Measurements from ENCODE around the gene KCNA10. TPM values are rescaled to one million over a fixed set of nuclear protein-coding genes. Genes with fewer than 3 reads are reported as not detected.

The KCNA10 gene
- total and polyA plus RNA-seq, 4 donors, result not detected

GRCh38 chr1:110489406-110489805, 29.6 kb downstream of the KCNA10 start:
- no peak overlapping the region for H3K4me3 ChIP-seq (ENCODE audit: low read length in 2 of 2)
- no peaks in the 10 kb centered on the region for H3K36me3 ChIP-seq (ENCODE audit: control insufficient read depth in 1 of 2, insufficient read depth in 2 of 2, low read length in 1 of 2)
- H3K27me3 ChIP-seq (ENCODE audit: control insufficient read depth in 1 of 2, insufficient read depth in 2 of 2, low read length in 1 of 2), result no peaks in the 10 kb centered on the region
- no peaks in the 10 kb centered on the region for H3K4me1 ChIP-seq (ENCODE audit: control insufficient read depth in 1 of 2, insufficient read depth in 2 of 2, low read length in 2 of 2)
- intact Hi-C loops (cut with DNase I), result no loop called here
- H3K27ac ChIP-seq (ENCODE audit: low read depth in 1 of 2, low read length in 2 of 2), result no peak overlapping the region
- no peak for DNase-seq
- ATAC-seq (ENCODE audit: low FRiP score), result no peak
- 91 to 94% methylated on average over 15 of the region's 15 CpGs for WGBS, 2 donors
- H3K9me3 ChIP-seq (ENCODE audit: control insufficient read depth, low read length), result no peaks in the 10 kb centered on the region

GRCh38 chr1:110488867-110489266, 30.1 kb downstream of the KCNA10 start:
- intact Hi-C loops (cut with DNase I), result no loop called here
- DNase-seq, result no peak
- Histone ChIP-seq H3K27me3 (ENCODE audit: control insufficient read depth in 1 of 2, insufficient read depth in 2 of 2, low read length in 1 of 2) (no peaks in the 10 kb centered on the region), H3K36me3 (ENCODE audit: control insufficient read depth in 1 of 2, insufficient read depth in 2 of 2, low read length in 1 of 2) (no peaks in the 10 kb centered on the region), H3K9me3 (ENCODE audit: control insufficient read depth, low read length) (no peaks in the 10 kb centered on the region), H3K4me3 (ENCODE audit: low read length in 2 of 2) (no peak overlapping the region), H3K27ac (ENCODE audit: low read depth in 1 of 2, low read length in 2 of 2) (no peak overlapping the region), H3K4me1 (ENCODE audit: control insufficient read depth in 1 of 2, insufficient read depth in 2 of 2, low read length in 2 of 2) (no peaks in the 10 kb centered on the region)
- ATAC-seq (ENCODE audit: low FRiP score), result no peak
- 62 to 64% methylated on average over 3 of the region's 3 CpGs for WGBS, 2 donors

GRCh38 chr1:110488161-110488560, 30.8 kb downstream of the KCNA10 start:
- DNase-seq, result no peak
- ATAC-seq (ENCODE audit: low FRiP score), result no peak
- 83 to 84% methylated on average over 12 of the region's 12 CpGs for WGBS, 2 donors

GRCh38 chr1:110487726-110488125, 31.2 kb downstream of the KCNA10 start:
- intact Hi-C loops (cut with DNase I), result no loop called here
- no peaks in the 10 kb centered on the region for H3K27me3 ChIP-seq (ENCODE audit: control insufficient read depth in 1 of 2, insufficient read depth in 2 of 2, low read length in 1 of 2)
- DNase-seq (no peak), ATAC-seq (ENCODE audit: low FRiP score) (no peak)
- H3K9me3 ChIP-seq (ENCODE audit: control insufficient read depth, low read length), result no peaks in the 10 kb centered on the region
- no peaks in the 10 kb centered on the region for H3K4me1 ChIP-seq (ENCODE audit: control insufficient read depth in 1 of 2, insufficient read depth in 2 of 2, low read length in 2 of 2)
- no peaks in the 10 kb centered on the region for H3K36me3 ChIP-seq (ENCODE audit: control insufficient read depth in 1 of 2, insufficient read depth in 2 of 2, low read length in 1 of 2)
- no peak overlapping the region for H3K4me3 ChIP-seq (ENCODE audit: low read length in 2 of 2)
- WGBS, 2 donors, result 53 to 55% methylated on average over 8 of the region's 8 CpGs
- H3K27ac ChIP-seq (ENCODE audit: low read depth in 1 of 2, low read length in 2 of 2), result no peak overlapping the region

More at GRCh38 chr1:110488161-110488560, 30.8 kb downstream of the KCNA10 start:
- intact Hi-C loops (cut with DNase I), result no loop called here
- H3K27ac ChIP-seq (ENCODE audit: low read depth in 1 of 2, low read length in 2 of 2), result no peak overlapping the region
- no peaks in the 10 kb centered on the region for H3K4me1 ChIP-seq (ENCODE audit: control insufficient read depth in 1 of 2, insufficient read depth in 2 of 2, low read length in 2 of 2)
- no peaks in the 10 kb centered on the region for H3K27me3 ChIP-seq (ENCODE audit: control insufficient read depth in 1 of 2, insufficient read depth in 2 of 2, low read length in 1 of 2)
- H3K4me3 ChIP-seq (ENCODE audit: low read length in 2 of 2), result no peak overlapping the region
- no peaks in the 10 kb centered on the region for H3K9me3 ChIP-seq (ENCODE audit: control insufficient read depth, low read length)
- H3K36me3 ChIP-seq (ENCODE audit: control insufficient read depth in 1 of 2, insufficient read depth in 2 of 2, low read length in 1 of 2), result no peaks in the 10 kb centered on the region

GRCh38 chr1:110485725-110486124, 33.2 kb downstream of the KCNA10 start:
- 31 to 41% methylated on average over 2 of the region's 2 CpGs for WGBS, 2 donors
- intact Hi-C loops (cut with DNase I), result no loop called here
- no peaks in the 10 kb centered on the region for H3K27me3 ChIP-seq (ENCODE audit: control insufficient read depth in 1 of 2, insufficient read depth in 2 of 2, low read length in 1 of 2)
- H3K27ac ChIP-seq (ENCODE audit: low read depth in 1 of 2, low read length in 2 of 2), result no peak overlapping the region
- H3K4me3 ChIP-seq (ENCODE audit: low read length in 2 of 2), result no peak overlapping the region
- no peaks in the 10 kb centered on the region for H3K4me1 ChIP-seq (ENCODE audit: control insufficient read depth in 1 of 2, insufficient read depth in 2 of 2, low read length in 2 of 2)
- no peak for DNase-seq
- H3K36me3 ChIP-seq (ENCODE audit: control insufficient read depth in 1 of 2, insufficient read depth in 2 of 2, low read length in 1 of 2), result no peaks in the 10 kb centered on the region
- H3K9me3 ChIP-seq (ENCODE audit: control insufficient read depth, low read length), result no peaks in the 10 kb centered on the region
- ATAC-seq (ENCODE audit: low FRiP score), result no peak

- ATAC-seq (ENCODE audit: low FRiP score), result no peak
- WGBS, 2 donors, result 88 to 90% methylated on average over 12 of the region's 12 CpGs
- intact Hi-C loops (cut with DNase I), result no loop called here
Measured at GRCh38 chr1:110484801-110485200, 34.2 kb downstream of the KCNA10 start.

GRCh38 chr1:110483308-110483685, 35.7 kb downstream of the KCNA10 start:
- H3K4me3 ChIP-seq (ENCODE audit: low read length in 2 of 2), result no peak overlapping the region
- intact Hi-C loops (cut with DNase I), result no loop called here
- DNase-seq (no peak), ATAC-seq (ENCODE audit: low FRiP score) (no peak)
- no peaks in the 10 kb centered on the region for H3K27me3 ChIP-seq (ENCODE audit: control insufficient read depth in 1 of 2, insufficient read depth in 2 of 2, low read length in 1 of 2)
- no peaks in the 10 kb centered on the region for H3K9me3 ChIP-seq (ENCODE audit: control insufficient read depth, low read length)
- no peaks in the 10 kb centered on the region for H3K36me3 ChIP-seq (ENCODE audit: control insufficient read depth in 1 of 2, insufficient read depth in 2 of 2, low read length in 1 of 2)
- no peak overlapping the region for H3K27ac ChIP-seq (ENCODE audit: low read depth in 1 of 2, low read length in 2 of 2)
- WGBS, 2 donors, result 83 to 84% methylated on average over 9 of the region's 9 CpGs
- no peaks in the 10 kb centered on the region for H3K4me1 ChIP-seq (ENCODE audit: control insufficient read depth in 1 of 2, insufficient read depth in 2 of 2, low read length in 2 of 2)

More at GRCh38 chr1:110484801-110485200, 34.2 kb downstream of the KCNA10 start:
- Histone ChIP-seq H3K27me3 (ENCODE audit: control insufficient read depth in 1 of 2, insufficient read depth in 2 of 2, low read length in 1 of 2) (no peaks in the 10 kb centered on the region), H3K9me3 (ENCODE audit: control insufficient read depth, low read length) (no peaks in the 10 kb centered on the region), H3K27ac (ENCODE audit: low read depth in 1 of 2, low read length in 2 of 2) (no peak overlapping the region), H3K36me3 (ENCODE audit: control insufficient read depth in 1 of 2, insufficient read depth in 2 of 2, low read length in 1 of 2) (no peaks in the 10 kb centered on the region), H3K4me3 (ENCODE audit: low read length in 2 of 2) (no peak overlapping the region), H3K4me1 (ENCODE audit: control insufficient read depth in 1 of 2, insufficient read depth in 2 of 2, low read length in 2 of 2) (no peaks in the 10 kb centered on the region)
- peak in 1 of 2 donors; percentile 20 for DNase-seq

GRCh38 chr1:110482662-110483307, 36.2 kb downstream of the KCNA10 start:
- WGBS, 2 donors, result 55 to 63% methylated on average over 18 of the region's 18 CpGs
- no peaks in the 10 kb centered on the region for H3K36me3 ChIP-seq (ENCODE audit: control insufficient read depth in 1 of 2, insufficient read depth in 2 of 2, low read length in 1 of 2)
- no peak overlapping the region for H3K27ac ChIP-seq (ENCODE audit: low read depth in 1 of 2, low read length in 2 of 2)
- intact Hi-C loops (cut with DNase I), result no loop called here
- H3K9me3 ChIP-seq (ENCODE audit: control insufficient read depth, low read length), result no peaks in the 10 kb centered on the region
- no peak overlapping the region for H3K4me3 ChIP-seq (ENCODE audit: low read length in 2 of 2)
- ATAC-seq (ENCODE audit: low FRiP score), result no peak
- H3K27me3 ChIP-seq (ENCODE audit: control insufficient read depth in 1 of 2, insufficient read depth in 2 of 2, low read length in 1 of 2), result no peaks in the 10 kb centered on the region
- no peaks in the 10 kb centered on the region for H3K4me1 ChIP-seq (ENCODE audit: control insufficient read depth in 1 of 2, insufficient read depth in 2 of 2, low read length in 2 of 2)
- DNase-seq, result no peak

GRCh38 chr1:110481968-110482623, 36.9 kb downstream of the KCNA10 start:
- Histone ChIP-seq H3K36me3 (ENCODE audit: control insufficient read depth in 1 of 2, insufficient read depth in 2 of 2, low read length in 1 of 2) (no peaks in the 10 kb centered on the region), H3K4me1 (ENCODE audit: control insufficient read depth in 1 of 2, insufficient read depth in 2 of 2, low read length in 2 of 2) (no peaks in the 10 kb centered on the region), H3K4me3 (ENCODE audit: low read length in 2 of 2) (no peak overlapping the region), H3K9me3 (ENCODE audit: control insufficient read depth, low read length) (no peaks in the 10 kb centered on the region), H3K27me3 (ENCODE audit: control insufficient read depth in 1 of 2, insufficient read depth in 2 of 2, low read length in 1 of 2) (no peaks in the 10 kb centered on the region), H3K27ac (ENCODE audit: low read depth in 1 of 2, low read length in 2 of 2) (no peak overlapping the region)
- ATAC-seq (ENCODE audit: low FRiP score) (no peak), DNase-seq (no peak)
- 48 to 52% methylated on average over 12 of the region's 12 CpGs for WGBS, 2 donors
- intact Hi-C loops (cut with DNase I), result no loop called here

Data from aorta (tissue), 5 donors.